WERI-Rb-1 (cell line): ENCODE measurements around the gene CEP162.
"Not testable (repeated sequence)": the region's sequence is repeated elsewhere in the genome, so short reads cannot be mapped to it uniquely, and the experiment has no call there.

Experiments used
- DNase-seq: peaks from one replicate; pipeline ENCODE4 v3.0.0-alpha.2; 2020
- H3K27ac ChIP-seq: fragments of 250-450 bp; sonication (Bioruptor Pico); 2 replicates; pipeline ENCODE4 v1.5.1; 2020; ENCODE audit warnings: mild to moderate bottlenecking, moderate library complexity
- H3K27me3 ChIP-seq: fragments of 250-450 bp; sonication (Bioruptor Pico); 2 replicates; pipeline ENCODE4 v1.5.1; 2021; ENCODE audit warnings: mild to moderate bottlenecking, low read depth, moderate library complexity; ENCODE audit not compliant: insufficient read depth, severe bottlenecking
- H3K36me3 ChIP-seq: fragments of 250-450 bp; sonication (Bioruptor Pico); 2 replicates; pipeline ENCODE4 v1.5.1; 2020; ENCODE audit warnings: mild to moderate bottlenecking, moderate library complexity
- H3K4me3 ChIP-seq: 2 replicates; pipeline ENCODE4 v1.5.1; 2011; ENCODE audit warnings: low read depth, mild to moderate bottlenecking, control low read depth, low read length
- H3K9me3 ChIP-seq: fragments of 250-450 bp; sonication (Bioruptor Pico); 2 replicates; pipeline ENCODE4 v1.5.1; 2021; ENCODE audit warnings: mild to moderate bottlenecking, moderate library complexity; ENCODE audit not compliant: severe bottlenecking
- CTCF ChIP-seq: IDR thresholded peaks from 2 replicates; pipeline ENCODE4 v1.5.1; 2011; ENCODE audit warnings: low read depth, mild to moderate bottlenecking, control low read depth, inconsistent platforms, low read length

The CEP162 gene

GRCh38 chr6:84086056-84086455 lies 141.4 kb downstream of the CEP162 start:
- Histone ChIP-seq H3K27me3 (no peaks in the 10 kb centered on the region), H3K4me3 (no peak overlapping the region), H3K27ac (no peak overlapping the region), H3K9me3 (no peaks in the 10 kb centered on the region), H3K36me3 (no peaks in the 10 kb centered on the region)
- TF ChIP-seq CTCF: no peak
- no peak for DNase-seq

GRCh38 chr6:84084705-84085104 lies 142.7 kb downstream of the CEP162 start:
- not testable (repeated sequence) for DNase-seq, H3K9me3 ChIP-seq, H3K27ac ChIP-seq, H3K36me3 ChIP-seq, H3K27me3 ChIP-seq, H3K4me3 ChIP-seq

GRCh38 chr6:84082689-84083265 lies 144.7 kb downstream of the CEP162 start:
- H3K27ac ChIP-seq: no peak overlapping the region
- DNase-seq: no peak
- no peak overlapping the region for H3K4me3 ChIP-seq
- no peaks in the 10 kb centered on the region for H3K9me3 ChIP-seq
- no peaks in the 10 kb centered on the region for H3K27me3 ChIP-seq
- no peaks in the 10 kb centered on the region for H3K36me3 ChIP-seq
- no peak for TF ChIP-seq CTCF

- no peak overlapping the region for H3K4me3 ChIP-seq
- no peaks in the 10 kb centered on the region for H3K27me3 ChIP-seq
- H3K27ac ChIP-seq: no peak overlapping the region
- no peak for TF ChIP-seq CTCF
- no peak for DNase-seq
- no peaks in the 10 kb centered on the region for H3K36me3 ChIP-seq
- H3K9me3 ChIP-seq: no peaks in the 10 kb centered on the region
Observed at GRCh38 chr6:84081222-84081621, 146.2 kb downstream of the CEP162 start.

GRCh38 chr6:84078335-84078734 lies 149.1 kb downstream of the CEP162 start:
- Histone ChIP-seq H3K4me3 (no peak overlapping the region), H3K36me3 (no peaks in the 10 kb centered on the region), H3K27ac (no peak overlapping the region), H3K27me3 (no peaks in the 10 kb centered on the region), H3K9me3 (no peaks in the 10 kb centered on the region)
- DNase-seq: no peak
- no peak for TF ChIP-seq CTCF

- Histone ChIP-seq H3K4me3 (no peak overlapping the region), H3K27me3 (no peaks in the 10 kb centered on the region), H3K9me3 (no peaks in the 10 kb centered on the region), H3K36me3 (no peaks in the 10 kb centered on the region), H3K27ac (no peak overlapping the region)
- TF ChIP-seq CTCF: no peak
- no peak for DNase-seq
Observed at GRCh38 chr6:84077645-84078044, 149.8 kb downstream of the CEP162 start.
